ENCODE data around the gene CARS1. TPM values are rescaled to one million over a fixed set of nuclear protein-coding genes. Genes with fewer than 3 reads are reported as not detected.
A peak's percentile ranks its signal among the peaks of the same experiment; 100 is the strongest.
"Not testable (repeated sequence)": the region's sequence is repeated elsewhere in the genome, so short reads cannot be mapped to it uniquely, and the experiment has no call there.

CARS1 gene
- total RNA-seq, 1 donor from 2014 or later: 60.7 TPM

DNA sequence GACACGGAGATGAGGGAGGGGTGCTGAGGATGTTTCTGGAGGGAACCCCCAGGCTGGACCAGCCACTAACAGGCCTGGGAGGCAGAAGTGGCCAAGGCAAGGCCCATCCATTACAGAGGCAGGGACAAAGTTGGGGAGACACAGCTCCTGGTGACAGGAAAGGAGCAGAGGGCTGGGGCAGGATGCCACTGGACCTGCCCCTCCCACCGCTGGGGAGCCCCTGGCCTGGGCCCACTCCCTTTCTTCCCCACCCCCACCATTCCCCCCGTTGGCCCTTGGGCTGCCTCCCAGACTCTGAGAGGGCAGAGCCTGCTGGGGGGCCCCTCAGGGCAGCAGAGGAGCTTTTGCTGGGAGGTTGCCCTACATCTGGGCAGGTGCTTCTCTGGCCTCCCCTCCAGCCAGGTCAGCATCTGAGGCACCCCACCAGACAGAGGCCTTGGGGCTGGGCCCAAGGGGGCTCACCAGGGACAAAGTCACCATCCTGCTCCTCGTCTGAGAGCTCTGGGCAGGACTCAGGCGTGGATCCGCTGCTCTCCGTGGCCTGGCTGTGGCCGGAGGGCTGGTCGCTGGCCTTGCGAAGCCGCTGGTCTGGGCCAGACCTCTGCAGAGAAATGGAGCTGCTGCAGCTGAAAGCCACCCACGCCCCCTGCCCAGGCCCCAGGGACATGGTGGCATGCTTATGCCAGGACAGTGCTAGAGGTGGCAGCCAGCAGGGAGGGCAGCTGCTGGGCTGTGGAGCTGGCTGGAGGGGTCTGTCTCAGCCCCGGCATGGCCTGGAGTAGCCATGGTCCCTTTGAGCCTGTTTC is 33.1 kb upstream of the CARS1 start:
- no peak for DNase-seq (ENCODE audit: low read depth)

DNA sequence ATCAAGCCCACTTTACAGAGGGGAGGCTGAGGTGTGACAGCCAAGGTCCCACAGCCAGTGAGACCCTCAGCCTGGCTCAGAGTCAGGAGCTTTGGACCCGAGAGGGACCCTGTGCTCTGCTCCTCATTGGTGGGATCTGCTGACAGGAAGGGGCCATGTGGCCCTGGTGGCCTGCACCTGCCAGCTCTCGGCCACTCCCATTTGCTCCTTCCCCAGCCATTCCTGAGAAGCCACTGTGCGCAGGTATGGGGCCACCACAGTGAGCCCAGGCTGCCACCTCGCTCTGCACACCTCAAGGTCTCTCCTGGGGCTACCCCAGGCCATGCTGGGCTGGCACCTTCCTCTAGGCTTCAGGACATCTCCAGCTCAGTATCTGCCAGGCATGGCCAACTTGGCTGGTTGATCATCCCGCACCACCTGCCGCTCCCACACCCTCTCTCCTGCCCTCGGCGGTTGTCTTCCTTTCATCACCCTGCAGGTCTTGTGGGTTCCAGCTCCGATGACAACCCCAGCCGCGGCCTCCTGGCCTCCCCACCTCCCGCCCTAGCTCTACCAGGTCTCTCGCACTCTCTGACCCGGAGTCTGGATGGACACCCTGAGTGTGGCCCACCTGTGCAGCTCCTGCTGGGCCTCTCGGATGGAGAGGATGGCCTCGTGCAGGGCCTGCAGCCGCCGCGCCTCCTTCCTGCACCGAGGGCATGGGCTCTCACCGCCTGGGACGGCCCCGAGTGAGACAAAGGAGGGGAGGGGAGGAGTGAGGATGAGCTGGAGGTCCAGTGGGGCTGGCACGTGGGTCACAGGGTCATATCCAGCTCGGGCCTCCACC is 32.2 kb upstream of the CARS1 start:
- DNase-seq (ENCODE audit: low read depth): no peak

DNA sequence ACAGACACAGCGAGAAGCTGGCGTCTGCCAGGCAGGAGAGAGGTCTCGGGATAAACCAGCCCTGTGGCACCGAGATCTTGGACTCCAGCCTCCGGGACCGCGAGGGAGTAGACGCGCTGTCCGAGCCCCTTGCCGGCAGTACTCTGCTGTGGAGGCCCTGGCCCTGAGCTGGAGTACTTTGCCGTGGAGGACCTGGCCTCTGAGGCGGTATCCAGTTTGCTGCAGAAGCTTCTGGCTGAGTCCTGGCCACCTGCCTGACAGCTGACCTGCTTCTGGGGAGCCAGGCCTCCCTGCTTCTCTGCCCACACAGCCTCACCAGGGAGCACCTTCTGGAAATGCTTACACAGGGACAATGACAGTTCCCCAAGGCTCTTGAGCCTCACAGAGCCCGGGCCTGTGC is 31.6 kb upstream of the CARS1 start:
- DNase-seq (ENCODE audit: low read depth): peak; percentile 39

DNA sequence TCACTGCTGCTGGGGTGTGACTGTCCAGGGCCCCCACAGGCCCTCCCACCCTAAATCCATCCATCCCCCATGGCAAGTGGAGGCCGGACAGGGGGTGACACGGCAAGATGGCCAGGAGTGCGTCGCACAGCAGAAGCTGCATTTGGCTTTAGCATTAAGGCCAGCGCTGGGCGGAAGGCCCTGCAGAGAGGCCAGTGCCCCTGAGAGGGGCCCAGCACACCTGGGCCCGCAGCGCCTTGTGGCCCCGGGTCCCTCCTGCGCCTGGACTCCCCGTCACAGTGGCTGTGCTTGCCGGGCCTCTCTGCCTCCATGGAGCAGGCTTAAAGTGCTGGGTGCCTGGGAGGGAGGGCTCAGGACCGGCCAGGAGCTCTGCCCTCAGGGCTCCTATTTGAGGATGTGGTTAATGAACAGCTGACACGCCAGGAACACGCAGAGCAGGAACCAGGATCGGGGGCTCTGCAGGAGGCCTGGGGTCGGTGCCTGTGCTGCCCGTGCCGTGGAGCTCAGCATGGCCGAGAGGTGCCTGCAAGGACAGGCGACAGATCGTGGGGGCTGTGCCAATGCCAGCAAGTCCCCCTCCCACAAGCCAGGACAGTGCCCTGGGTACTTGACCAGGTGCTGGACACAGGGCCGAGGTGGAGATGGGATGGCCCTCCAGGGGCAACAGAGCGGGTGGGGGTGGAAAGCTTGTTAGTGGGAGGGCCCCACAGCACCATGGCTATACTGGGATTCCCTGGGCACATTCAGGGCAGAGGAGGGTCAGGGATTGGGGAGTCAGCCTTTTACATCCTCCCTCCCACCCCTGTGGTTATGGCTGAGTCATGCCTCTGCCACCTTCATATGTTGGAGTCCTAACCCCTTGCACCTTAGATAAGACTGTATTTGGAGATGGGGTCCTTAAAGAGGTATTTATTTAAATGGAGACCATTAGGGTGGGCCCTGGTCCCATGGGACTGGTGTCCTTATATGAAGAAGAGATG is 30.9 kb upstream of the CARS1 start:
- DNase-seq (ENCODE audit: low read depth): no peak

DNA sequence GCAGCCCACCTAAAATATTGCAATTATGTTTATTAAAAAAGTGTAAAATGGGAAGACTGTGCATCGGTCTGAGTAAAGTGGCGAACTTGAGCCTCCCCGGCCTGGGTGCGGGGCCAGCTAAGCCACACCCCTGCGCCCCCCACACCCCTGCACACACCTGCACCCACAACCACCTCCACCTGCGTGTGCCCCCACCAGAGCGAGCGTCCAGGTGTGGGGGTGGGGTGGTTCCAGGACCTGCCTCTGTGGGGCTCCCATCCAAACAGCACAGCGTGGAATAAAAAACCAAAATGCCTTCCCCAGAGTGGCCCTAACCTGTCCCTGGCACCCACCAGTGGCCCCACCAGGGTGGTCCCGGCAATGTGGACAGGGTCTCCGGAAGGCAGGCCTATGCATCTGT is 30.1 kb upstream of the CARS1 start:
- DNase-seq (ENCODE audit: low read depth): no peak

DNA sequence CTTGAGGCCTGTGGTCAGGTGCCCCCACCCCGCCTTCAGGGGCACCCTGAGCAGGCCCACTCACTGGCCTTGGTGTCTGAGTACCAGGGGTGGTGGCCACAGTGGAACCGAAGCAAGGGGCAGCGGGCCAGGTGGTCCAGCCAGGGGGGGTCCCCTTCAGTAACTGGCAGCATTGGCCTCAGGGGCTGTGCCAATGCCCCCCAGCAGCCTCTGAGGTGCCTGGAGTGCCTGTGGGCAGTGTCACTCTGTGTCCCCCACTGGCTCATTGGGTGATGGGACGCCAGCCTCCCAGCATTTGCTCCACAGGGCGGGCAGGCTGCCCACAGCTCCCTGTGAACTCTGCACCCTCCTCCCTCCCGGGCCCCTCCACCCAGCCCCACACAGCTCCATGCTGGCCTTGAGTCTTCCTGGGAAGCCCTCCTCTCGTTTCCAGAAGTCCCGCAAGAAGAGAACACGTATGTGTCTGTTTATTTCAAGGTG is 29.5 kb upstream of the CARS1 start:
- no peak for DNase-seq (ENCODE audit: low read depth)

DNA sequence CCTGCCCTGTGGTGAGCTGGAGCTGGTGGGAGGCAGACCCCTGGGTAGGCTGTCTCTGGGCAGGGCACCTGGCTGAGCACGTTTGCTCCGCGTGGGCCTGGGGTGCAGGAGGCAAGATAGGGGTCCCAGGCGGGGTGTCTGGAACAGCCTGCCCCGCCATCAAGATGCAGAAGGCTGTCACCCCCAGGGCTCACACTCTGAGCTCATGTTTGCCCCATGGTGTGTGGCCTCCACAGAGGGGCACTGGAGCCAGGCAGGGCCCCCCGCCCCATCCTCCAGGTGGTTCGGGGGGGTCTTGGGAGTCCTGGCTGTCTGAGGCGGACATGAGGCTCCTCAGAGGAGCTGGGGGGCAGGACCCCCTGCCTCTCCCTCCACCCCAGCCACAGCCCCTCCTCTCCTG is 28.9 kb upstream of the CARS1 start:
- no peak for DNase-seq (ENCODE audit: low read depth)

DNA sequence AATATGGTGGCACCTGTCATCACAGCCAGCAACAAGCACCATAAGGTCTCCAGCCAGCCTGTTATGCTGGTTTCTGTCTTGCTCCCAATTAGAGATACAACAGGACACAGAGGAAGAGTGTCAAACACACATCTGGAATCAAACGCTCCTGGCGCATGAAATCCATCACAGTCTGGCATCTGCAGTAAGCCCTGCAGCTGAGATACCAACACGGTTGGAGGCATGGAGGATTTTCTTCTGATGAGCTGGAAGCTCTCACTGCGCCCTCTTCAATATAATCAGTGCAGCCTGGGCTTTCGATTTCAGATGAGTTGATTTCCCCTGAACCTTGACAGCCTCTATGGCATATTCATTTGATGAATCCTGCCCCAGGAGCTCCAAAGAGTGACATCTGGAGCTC is 27.8 kb upstream of the CARS1 start:
- no peak for DNase-seq (ENCODE audit: low read depth)

DNA sequence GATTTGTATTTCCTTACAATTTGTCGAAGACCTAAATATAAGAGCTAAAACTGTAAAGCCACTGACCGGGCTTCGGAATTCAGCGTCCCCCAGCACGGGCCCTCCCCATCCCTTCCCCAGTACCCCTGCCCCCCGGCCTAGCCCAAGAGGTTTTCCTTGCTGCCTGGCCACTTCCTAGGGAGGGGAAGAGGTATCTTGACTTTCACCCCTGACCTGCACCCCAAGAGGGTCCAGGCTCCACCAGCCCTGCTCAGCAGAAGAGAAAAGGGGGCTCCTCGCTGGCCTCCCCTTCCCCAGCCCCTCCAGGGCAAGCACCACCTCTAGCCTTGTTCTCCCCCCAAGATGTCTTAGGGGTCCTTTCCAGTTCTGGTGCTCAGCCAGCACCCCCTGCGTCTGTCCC is 26.1 kb upstream of the CARS1 start:
- no peak for DNase-seq (ENCODE audit: low read depth)

DNA sequence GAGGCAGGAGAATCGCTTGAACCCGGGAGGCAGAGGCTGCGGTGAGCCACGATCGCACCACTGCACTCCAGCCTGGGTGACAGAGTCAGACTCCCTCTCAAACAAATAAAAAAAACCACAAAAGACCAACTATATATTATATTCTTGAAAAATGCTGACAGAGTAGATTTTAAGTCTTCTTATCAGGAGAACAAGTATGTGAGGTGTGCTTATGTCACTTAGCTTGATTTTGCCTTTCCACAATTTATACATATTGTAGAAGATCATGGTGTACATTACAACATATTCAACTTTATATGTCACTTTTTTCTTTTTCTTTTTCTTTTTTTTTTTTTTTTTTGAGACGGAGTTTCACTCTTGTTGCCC is 24.1 kb upstream of the CARS1 start:
- DNase-seq (ENCODE audit: low read depth): no peak

DNA sequence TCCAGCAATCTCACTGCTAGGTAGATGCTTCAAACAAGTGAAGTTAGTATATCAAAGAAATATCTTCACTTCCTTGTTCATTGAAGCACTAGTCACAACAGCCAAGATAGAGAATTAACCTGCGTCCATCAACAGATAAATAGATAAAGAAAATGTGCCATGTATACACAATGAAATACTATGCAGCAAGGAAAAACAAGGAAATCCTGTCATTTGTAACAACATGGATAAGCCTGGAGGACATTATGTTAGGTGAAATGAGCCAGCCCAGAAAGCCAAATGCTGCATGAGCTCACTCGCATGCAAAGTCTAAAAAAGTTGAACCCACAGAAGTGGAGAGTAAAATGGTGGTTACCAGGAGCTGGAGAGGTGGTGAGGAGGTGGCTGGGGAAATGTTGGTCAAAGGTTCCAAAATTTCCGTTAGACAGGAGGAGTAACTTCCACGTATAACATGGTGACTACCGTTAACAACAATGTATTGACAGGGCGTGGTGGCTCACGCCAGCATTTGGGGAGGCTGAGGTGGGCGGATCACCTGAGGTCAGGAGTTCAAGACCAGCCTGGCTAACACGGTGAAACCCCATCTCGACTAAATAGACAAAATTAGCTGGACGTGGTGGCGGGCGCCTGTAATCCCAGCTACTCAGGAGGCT is 23.6 kb upstream of the CARS1 start:
- DNase-seq (ENCODE audit: low read depth): no peak

DNA sequence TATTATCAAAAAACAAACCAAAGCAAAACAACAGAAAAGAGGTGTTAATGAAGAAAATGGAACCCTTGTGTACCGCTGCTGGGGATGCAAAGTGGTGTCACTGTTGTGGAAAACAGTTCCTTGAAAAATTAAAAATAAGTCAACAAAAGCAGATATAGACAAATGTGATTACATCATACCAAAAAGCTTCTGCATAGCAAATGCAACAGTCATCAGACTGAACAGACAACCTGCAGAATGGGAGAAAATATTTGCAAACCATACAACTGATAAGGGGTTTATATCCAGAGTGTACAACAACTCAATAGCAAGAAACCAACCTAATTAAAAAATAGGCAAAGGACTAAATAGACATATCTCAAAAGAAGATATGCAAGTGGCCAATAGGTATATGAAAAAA is 22.9 kb upstream of the CARS1 start:
- no peak for DNase-seq (ENCODE audit: low read depth)

DNA sequence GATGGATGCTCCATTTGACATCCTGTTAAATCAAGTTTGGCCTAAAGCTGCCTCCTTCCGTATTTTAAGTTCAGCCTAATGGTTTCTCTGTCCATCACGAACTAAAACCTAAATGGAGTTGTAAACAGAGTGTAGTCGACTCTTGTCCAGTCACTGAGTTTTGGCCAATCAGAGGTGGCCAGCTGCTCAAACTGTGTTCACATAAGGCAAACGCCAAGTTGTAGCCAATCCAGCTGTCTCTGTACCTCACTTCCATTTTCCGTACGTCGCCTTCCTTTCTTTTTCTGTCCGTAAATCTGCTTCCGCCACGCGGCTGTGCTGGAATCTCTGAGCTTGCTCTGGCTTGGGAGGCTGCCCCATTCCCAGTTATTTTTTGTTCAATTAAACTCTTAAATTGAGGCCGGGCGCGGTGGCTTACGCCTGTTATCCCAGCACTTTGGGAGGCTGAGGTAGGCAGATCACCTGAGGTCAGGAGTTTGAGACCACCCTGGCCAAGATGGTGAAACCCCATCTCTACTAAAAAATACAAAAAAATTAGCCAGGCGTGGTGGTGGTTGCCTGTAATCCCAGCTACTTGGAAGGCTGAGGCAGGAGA is 20.7 kb upstream of the CARS1 start:
- no peak for DNase-seq (ENCODE audit: low read depth)

DNA sequence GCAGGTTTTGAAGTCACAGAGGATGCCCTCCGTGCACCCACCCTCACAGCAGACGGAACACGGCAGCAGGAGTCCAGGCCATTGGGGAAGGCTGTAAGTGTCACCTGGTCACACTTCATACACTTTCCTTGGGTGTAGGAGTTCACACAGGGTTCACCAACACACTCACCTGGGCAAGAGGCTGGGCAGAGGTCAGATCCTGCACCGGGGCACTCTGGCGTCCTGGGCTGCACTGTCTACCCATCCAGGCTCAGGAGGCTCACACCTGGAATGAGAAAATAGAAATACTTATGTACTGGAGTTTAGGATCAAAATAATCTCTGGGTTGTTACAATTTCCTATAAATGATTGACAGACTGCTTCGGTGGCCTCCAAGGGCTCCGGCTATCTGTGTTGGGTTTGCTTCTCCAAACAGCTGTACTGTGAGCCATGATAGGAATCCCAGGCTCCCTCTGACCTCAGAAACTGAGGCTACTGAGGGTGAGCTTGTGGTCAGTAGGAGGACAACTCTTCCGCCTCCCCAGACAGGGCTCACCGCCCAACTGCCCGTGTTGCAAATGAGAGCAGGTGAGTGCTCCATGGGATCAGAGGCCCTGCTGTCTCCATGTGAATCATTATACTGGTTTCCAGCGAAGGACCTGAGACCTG is 20.1 kb upstream of the CARS1 start:
- DNase-seq (ENCODE audit: low read depth): peak; percentile 80

DNA sequence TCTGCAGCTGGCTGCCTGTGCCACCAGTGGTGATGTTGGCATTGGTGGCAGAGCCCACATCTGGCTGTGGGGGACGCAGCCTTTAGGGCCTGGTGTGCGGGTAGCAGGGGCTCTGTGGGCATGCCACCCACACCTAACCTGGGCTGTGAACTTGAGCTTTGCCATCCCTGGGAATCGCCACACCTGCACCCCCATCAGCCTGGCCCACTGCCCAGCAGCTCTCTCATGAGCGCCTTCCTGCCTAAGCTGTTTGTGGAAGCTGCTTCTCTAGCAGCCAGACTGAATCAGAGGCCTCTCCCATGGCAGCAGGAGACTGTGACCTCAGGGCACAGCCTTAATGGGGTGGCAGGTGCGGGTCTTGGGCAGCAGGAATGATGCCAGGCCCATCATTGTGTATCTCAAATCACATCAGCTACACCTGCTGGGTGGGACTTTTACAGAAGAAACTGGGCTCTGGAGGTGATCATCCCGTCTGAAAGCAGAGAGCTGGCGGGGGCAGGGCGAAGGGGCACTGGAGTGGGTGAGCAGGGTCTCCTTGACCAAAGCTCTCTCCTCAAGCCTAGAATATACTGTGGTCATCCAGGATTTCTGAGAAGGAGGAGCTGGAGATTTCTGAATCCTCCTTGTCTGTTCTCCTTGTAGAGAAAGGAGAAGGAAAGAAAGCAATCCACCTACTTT is 17.8 kb upstream of the CARS1 start:
- no peak for DNase-seq (ENCODE audit: low read depth)

DNA sequence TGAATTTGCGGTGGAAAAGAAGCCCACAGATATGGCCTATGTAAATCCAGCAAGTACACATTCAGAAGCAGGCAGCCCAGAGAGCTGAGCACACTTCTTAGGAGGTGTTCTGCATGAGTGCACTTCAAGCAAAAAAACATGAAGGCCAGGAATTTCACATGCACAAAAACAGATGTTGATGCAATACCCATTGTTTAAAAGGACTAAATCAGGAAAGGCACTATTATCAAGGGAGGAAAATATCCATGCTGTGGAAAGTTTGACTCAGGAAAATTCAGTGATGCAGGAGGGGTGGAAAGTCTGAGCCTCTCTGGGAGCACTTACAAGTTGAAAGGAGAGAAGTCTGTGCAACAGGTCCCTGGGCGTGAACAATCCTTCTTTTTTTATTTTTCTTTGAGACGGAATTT is 15.8 kb upstream of the CARS1 start:
- no peak for DNase-seq (ENCODE audit: low read depth)

DNA sequence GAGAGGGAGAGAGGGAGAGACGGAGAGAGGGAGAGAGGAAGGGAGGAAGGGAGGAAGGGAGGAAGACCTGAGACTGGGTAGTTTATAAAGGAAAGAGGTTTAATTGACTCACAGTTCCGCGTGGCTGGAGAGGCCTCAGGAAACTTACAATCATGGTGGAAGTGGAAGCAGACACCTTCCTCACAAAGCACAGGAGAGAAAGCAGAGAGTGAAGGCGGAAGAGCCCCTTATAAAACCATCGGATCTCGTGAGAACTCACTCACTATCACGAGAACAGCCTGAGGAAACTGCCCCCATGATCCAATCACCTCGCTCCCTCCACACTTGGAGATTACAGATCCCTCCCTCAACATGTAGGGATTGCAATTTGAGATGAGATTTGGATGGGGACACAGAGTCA is 12.2 kb upstream of the CARS1 start:
- DNase-seq (ENCODE audit: low read depth): no peak

DNA sequence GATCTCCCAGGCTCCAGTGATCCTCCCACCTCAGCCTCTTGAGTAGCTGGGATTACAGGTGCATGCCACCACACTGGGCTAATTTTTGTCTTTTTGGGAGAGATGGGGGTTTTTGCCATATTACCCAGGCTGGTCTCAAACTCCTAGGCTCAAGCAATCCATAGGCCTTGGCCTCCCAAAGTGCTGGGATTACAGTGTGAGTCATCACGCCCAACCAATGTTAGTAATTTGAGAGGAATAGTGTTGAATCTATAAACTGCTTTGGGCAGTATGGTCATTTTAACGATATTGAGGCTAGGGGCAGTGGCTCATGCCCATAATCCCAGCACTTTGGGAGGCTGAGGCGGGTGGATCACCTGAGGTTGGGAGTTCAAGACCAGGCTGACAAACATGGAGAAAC is 9.1 kb upstream of the CARS1 start:
- not testable (repeated sequence) for DNase-seq (ENCODE audit: low read depth)

DNA sequence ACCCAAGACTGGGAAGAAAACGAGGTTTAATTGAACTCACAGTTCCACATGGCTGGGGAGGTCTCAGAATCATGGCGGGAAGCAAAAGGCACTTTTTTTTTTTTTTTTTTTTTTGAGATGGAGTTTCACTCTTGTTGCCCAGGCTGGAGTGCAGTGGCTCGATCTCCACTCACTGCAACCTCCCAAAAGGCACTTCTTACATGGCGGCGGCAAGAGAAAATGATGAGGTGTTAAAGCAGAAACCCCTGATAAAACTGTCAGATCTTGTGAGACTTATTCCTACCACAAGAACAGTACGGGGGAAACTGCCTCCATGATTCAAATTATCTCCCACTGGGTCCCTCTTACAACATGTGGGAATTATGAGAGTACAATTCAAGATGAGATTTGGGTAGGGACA is 7.5 kb upstream of the CARS1 start:
- not testable (repeated sequence) for DNase-seq (ENCODE audit: low read depth)

All from myocyte (in vitro differentiated cells).